ENCODE measurements around the gene NUP50. TPM values are rescaled to one million over a fixed set of nuclear protein-coding genes. Genes with fewer than 3 reads are reported as not detected.

Gene NUP50
- total and polyA plus RNA-seq, 2 of the 13 experiments (the other 11 are each of a cell fraction or from before 2014, with no cell fraction given) = 14.2 to 52.4 TPM

GRCh38 chr22:45223304-45224117, 59.8 kb downstream of the NUP50 start (continued):
- TF ChIP-seq MLLT10 (CRISPR knock-in tag; IDR thresholded peaks at IDR 0.05) = no peak
- TF ChIP-seq ZFP91 (CRISPR knock-in tag; IDR thresholded peaks at IDR 0.05; ENCODE audit: borderline replicate concordance) = no peak
- TF ChIP-seq ZNF616 (CRISPR knock-in tag; IDR thresholded peaks at IDR 0.05; ENCODE audit: low read depth) = no peak
- TF ChIP-seq ZKSCAN8 (CRISPR knock-in tag; IDR thresholded peaks at IDR 0.05; ENCODE audit: borderline replicate concordance) = peak; percentile 73; the same call in 1 of the 2 replicates
- no peak for TF ChIP-seq PCBP1 (IDR thresholded peaks at IDR 0.05; ENCODE audit: borderline replicate concordance, low read depth, low read length)
- no peak for TF ChIP-seq ZFAT (CRISPR knock-in tag; conservative IDR thresholded peaks at IDR 0.05)
- TF ChIP-seq SOX5 (CRISPR knock-in tag; IDR thresholded peaks at IDR 0.05; ENCODE audit: borderline replicate concordance) = no peak
- no peak for TF ChIP-seq PHB2 (IDR thresholded peaks at IDR 0.05; ENCODE audit: partially characterized antibody)
- no peak for TF ChIP-seq ZFP1 (CRISPR knock-in tag; IDR thresholded peaks at IDR 0.05)
- TF ChIP-seq CENPT (CRISPR knock-in tag; IDR thresholded peaks at IDR 0.05; ENCODE audit: low read depth) = no peak
- TF ChIP-seq ZNF589 (CRISPR knock-in tag; conservative IDR thresholded peaks at IDR 0.05) = no peak
- TF ChIP-seq ZNF564 (CRISPR knock-in tag; IDR thresholded peaks at IDR 0.05) = no peak
- TF ChIP-seq POLR2AphosphoS2 (IDR thresholded peaks at IDR 0.05; ENCODE audit: low read depth, low read length) = no peak
- no peak for TF ChIP-seq PRDM10 (CRISPR knock-in tag; IDR thresholded peaks at IDR 0.05; ENCODE audit: low read depth)
- TF ChIP-seq ZSCAN12 (CRISPR knock-in tag; IDR thresholded peaks at IDR 0.05) = no peak
- no peak for TF ChIP-seq GLI4 (CRISPR knock-in tag; IDR thresholded peaks at IDR 0.05; ENCODE audit: borderline replicate concordance)
- TF ChIP-seq HOXA3 (CRISPR knock-in tag; IDR thresholded peaks at IDR 0.05) = 0 out of 2 replicates have a peak, but pooled peaks have one; percentile 22
- no peak for TF ChIP-seq PHF21A (CRISPR knock-in tag; IDR thresholded peaks at IDR 0.05)
- no peak for TF ChIP-seq ZNF547 (CRISPR knock-in tag; IDR thresholded peaks at IDR 0.05)
- TF ChIP-seq GTF3A (CRISPR knock-in tag; conservative IDR thresholded peaks at IDR 0.05) = no peak
- no peak for TF ChIP-seq ZNF776 (CRISPR knock-in tag; IDR thresholded peaks at IDR 0.05)
- no peak for TF ChIP-seq E2F5 (CRISPR knock-in tag; conservative IDR thresholded peaks at IDR 0.05)
- TF ChIP-seq ZMYM3 (CRISPR knock-in tag; IDR thresholded peaks at IDR 0.05) = 0 out of 2 replicates have a peak, but pooled peaks have one; percentile 38
- TF ChIP-seq MED1 (CRISPR knock-in tag; IDR thresholded peaks at IDR 0.05) = 0 out of 2 replicates have a peak, but pooled peaks have one; percentile 16
- TF ChIP-seq ETV5 (CRISPR knock-in tag; IDR thresholded peaks at IDR 0.05; ENCODE audit: borderline replicate concordance) = no peak
- TF ChIP-seq FLYWCH1 (CRISPR knock-in tag; IDR thresholded peaks at IDR 0.05) = no peak
